ENCODE data around the gene UTS2B. TPM values are rescaled to one million over a fixed set of nuclear protein-coding genes. Genes with fewer than 3 reads are reported as not detected.

The UTS2B gene
- total and polyA plus RNA-seq, 2 experiments from 2014 or later, result 0.22 to 0.61 TPM

DNA sequence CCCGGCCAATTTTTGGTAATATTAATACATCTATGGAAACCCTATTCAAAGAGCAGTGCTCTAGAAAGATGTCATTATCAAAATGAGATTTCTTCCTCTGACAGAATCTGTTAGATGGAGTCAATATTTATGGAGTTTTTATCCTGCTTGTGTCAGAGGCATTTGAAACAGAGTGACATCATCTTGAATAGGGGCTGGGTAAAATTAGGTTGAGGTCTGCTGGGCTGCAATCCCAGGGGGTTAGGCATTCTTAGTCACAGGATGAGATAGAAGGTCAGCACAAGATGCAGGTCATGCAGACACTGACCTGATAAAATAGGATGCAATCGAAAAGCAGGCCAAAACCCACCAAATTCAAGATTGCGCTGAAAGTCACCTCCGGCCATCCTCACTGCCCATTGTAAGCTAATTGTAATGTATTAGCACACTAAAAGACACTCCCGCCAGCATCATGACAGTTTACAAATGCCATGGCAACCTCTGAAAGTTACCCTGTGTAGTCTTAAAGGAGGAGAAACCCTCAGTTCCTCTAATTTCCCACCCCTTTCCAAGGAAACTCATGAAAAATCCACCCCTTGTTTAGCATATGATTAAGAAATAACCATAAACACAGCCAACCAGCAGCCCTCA is 28.4 kb downstream of the UTS2B start:
- Histone ChIP-seq H3K27ac (no peak overlapping the region), H3K4me1 (ENCODE audit: insufficient read depth) (no peaks in the 10 kb centered on the region), H3K4me3 (no peak overlapping the region), H3K4me2 (ENCODE audit: unreplicated experiment) (no peak overlapping the region), H3K9me2 (ENCODE audit: insufficient read depth) (no peaks in the 10 kb centered on the region), H3K36me3 (ENCODE audit: low read depth) (no peaks in the 10 kb centered on the region), H3K9me3 (ENCODE audit: low read depth) (no peaks in the 10 kb centered on the region), H3K27me3 (replicated peaks; ENCODE audit: insufficient read depth) (no peaks in the 10 kb centered on the region), H3F3A (ENCODE audit: insufficient read depth) (no peaks in the 10 kb centered on the region), H2AFZ (no peak overlapping the region), H3K79me2 (ENCODE audit: insufficient read depth) (no peaks in the 10 kb centered on the region), H4K20me1 (ENCODE audit: insufficient read depth) (no peaks in the 10 kb centered on the region), H3K9ac (no peak overlapping the region)
- TF ChIP-seq EZH2phosphoT487 (IDR thresholded peaks at IDR 0.05; ENCODE audit: insufficient read depth, low read depth) (no peak), EZH2 (IDR thresholded peaks at IDR 0.05; ENCODE audit: insufficient read depth, poor library complexity, severe bottlenecking) (no peak)
- WGBS, 2 experiments (ENCODE audit: low coverage in 1 of 2, low lambda C conversion rate in 2 of 2, missing lambda C conversion rate in 2 of 2), result 89 to 98% methylated on average over 5 of the region's 5 CpGs
- DNase-seq, result no peak
- in situ Hi-C loops (cut with MboI), result no loop called here

DNA sequence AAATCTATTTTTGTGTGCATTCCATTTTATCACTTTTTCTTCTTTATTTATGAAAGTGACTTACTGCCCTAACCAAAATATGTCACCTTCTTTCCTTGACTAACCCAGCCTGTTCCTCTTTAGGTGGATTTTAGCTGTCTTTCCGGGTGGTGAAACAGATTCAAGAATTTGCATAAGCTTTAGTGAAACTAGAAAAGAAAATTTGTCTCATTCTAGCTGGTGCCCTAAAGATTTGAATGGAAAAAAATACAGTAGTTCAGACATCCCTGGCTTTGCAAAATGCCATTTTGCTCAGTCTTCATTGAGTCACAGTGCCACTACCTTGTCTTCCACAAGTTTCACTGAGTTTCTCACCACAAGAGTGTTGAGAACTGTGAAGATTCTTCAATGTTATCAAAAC is 29.3 kb downstream of the UTS2B start:
- Histone ChIP-seq H4K20me1 (ENCODE audit: insufficient read depth) (no peaks in the 10 kb centered on the region), H3K9me3 (ENCODE audit: low read depth) (no peaks in the 10 kb centered on the region), H3K4me1 (ENCODE audit: insufficient read depth) (no peaks in the 10 kb centered on the region), H3K36me3 (ENCODE audit: low read depth) (no peaks in the 10 kb centered on the region), H3K4me3 (no peak overlapping the region), H3K79me2 (ENCODE audit: insufficient read depth) (no peaks in the 10 kb centered on the region), H3K27me3 (replicated peaks; ENCODE audit: insufficient read depth) (no peaks in the 10 kb centered on the region), H3K4me2 (ENCODE audit: unreplicated experiment) (no peak overlapping the region), H3K9ac (no peak overlapping the region), H2AFZ (no peak overlapping the region), H3K9me2 (ENCODE audit: insufficient read depth) (no peaks in the 10 kb centered on the region), H3K27ac (no peak overlapping the region), H3F3A (ENCODE audit: insufficient read depth) (no peaks in the 10 kb centered on the region)
- in situ Hi-C loops (cut with MboI), result no loop called here
- 84 to 96% methylated on average over 1 of the region's 1 CpG for WGBS, 2 experiments (ENCODE audit: low coverage in 1 of 2, low lambda C conversion rate in 2 of 2, missing lambda C conversion rate in 2 of 2)
- DNase-seq, result no peak
- TF ChIP-seq EZH2phosphoT487 (IDR thresholded peaks at IDR 0.05; ENCODE audit: insufficient read depth, low read depth) (no peak), EZH2 (IDR thresholded peaks at IDR 0.05; ENCODE audit: insufficient read depth, poor library complexity, severe bottlenecking) (no peak)

GRCh38 chr3:191300422-191300821 is 29.9 kb downstream of the UTS2B start:
- no peak overlapping the region for H2AFZ ChIP-seq
- H3K9me2 ChIP-seq (ENCODE audit: insufficient read depth), result no peaks in the 10 kb centered on the region
- no peak for DNase-seq
- H3K4me3 ChIP-seq, result no peak overlapping the region
- no peaks in the 10 kb centered on the region for H3K4me1 ChIP-seq (ENCODE audit: insufficient read depth)
- no peak overlapping the region for H3K9ac ChIP-seq
- H3K79me2 ChIP-seq (ENCODE audit: insufficient read depth), result no peaks in the 10 kb centered on the region
- no peaks in the 10 kb centered on the region for H3K36me3 ChIP-seq (ENCODE audit: low read depth)
- 26 to 27% methylated on average over 1 of the region's 1 CpG for WGBS, 2 experiments (ENCODE audit: low coverage in 1 of 2, low lambda C conversion rate in 2 of 2, missing lambda C conversion rate in 2 of 2)
- in situ Hi-C loops (cut with MboI), result no loop called here
- TF ChIP-seq EZH2phosphoT487 (IDR thresholded peaks at IDR 0.05; ENCODE audit: insufficient read depth, low read depth) (no peak), EZH2 (IDR thresholded peaks at IDR 0.05; ENCODE audit: insufficient read depth, poor library complexity, severe bottlenecking) (no peak)
- no peak overlapping the region for H3K27ac ChIP-seq
- no peaks in the 10 kb centered on the region for H3K27me3 ChIP-seq (replicated peaks; ENCODE audit: insufficient read depth)
- no peaks in the 10 kb centered on the region for H3K9me3 ChIP-seq (ENCODE audit: low read depth)
- H3K4me2 ChIP-seq (ENCODE audit: unreplicated experiment), result no peak overlapping the region
- no peaks in the 10 kb centered on the region for H3F3A ChIP-seq (ENCODE audit: insufficient read depth)
- no peaks in the 10 kb centered on the region for H4K20me1 ChIP-seq (ENCODE audit: insufficient read depth)

DNA sequence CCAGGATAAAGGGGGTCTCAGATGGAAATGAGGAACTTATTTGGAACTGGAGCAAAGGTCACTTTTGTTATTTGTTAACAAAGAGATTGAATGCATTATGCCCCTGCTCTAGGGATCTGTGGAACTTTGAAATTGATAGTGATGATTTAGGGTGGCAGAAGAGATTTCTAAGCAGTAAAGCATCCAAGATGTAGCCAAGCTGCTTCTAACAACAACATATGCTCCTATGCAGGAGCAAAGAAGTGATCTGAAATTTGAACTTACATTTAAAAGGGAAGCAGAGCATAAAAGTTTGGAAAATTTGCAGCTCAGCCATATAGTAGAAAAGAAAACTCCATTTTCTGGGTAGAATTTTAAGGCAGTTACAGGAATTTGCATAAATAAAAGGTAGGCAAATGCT is 31.5 kb downstream of the UTS2B start:
- no peaks in the 10 kb centered on the region for H3K36me3 ChIP-seq (ENCODE audit: low read depth)
- H3K9ac ChIP-seq, result no peak overlapping the region
- H2AFZ ChIP-seq, result no peak overlapping the region
- H3K79me2 ChIP-seq (ENCODE audit: insufficient read depth), result no peaks in the 10 kb centered on the region
- no peak overlapping the region for H3K27ac ChIP-seq
- no peaks in the 10 kb centered on the region for H3K27me3 ChIP-seq (replicated peaks; ENCODE audit: insufficient read depth)
- no peaks in the 10 kb centered on the region for H3K9me3 ChIP-seq (ENCODE audit: low read depth)
- no peak for DNase-seq
- H3K9me2 ChIP-seq (ENCODE audit: insufficient read depth), result no peaks in the 10 kb centered on the region
- H3K4me2 ChIP-seq (ENCODE audit: unreplicated experiment), result no peak overlapping the region
- H4K20me1 ChIP-seq (ENCODE audit: insufficient read depth), result no peaks in the 10 kb centered on the region
- H3F3A ChIP-seq (ENCODE audit: insufficient read depth), result no peaks in the 10 kb centered on the region
- H3K4me3 ChIP-seq, result no peak overlapping the region
- in situ Hi-C loops (cut with MboI), result no loop called here
- TF ChIP-seq EZH2 (IDR thresholded peaks at IDR 0.05; ENCODE audit: insufficient read depth, poor library complexity, severe bottlenecking) (no peak), EZH2phosphoT487 (IDR thresholded peaks at IDR 0.05; ENCODE audit: insufficient read depth, low read depth) (no peak)
- H3K4me1 ChIP-seq (ENCODE audit: insufficient read depth), result no peaks in the 10 kb centered on the region

Data from GM23248 (cell line).